Left renal cortex interstitium (tissue), 4 donors: Measurements from ENCODE around the gene EIF4A3. TPM values are rescaled to one million over a fixed set of nuclear protein-coding genes. Genes with fewer than 3 reads are reported as not detected.
"Not testable (repeated sequence)": the region's sequence is repeated elsewhere in the genome, so short reads cannot be mapped to it uniquely, and the experiment has no call there.

Experiments
- DNase-seq, 4 donors: peaks; one replicate each; pipeline ENCODE4 v3.0.0-alpha.2; 2013; ENCODE audit warnings: low read depth in 4 of 4, low spot score in 2 of 4, missing footprints in 1 of 4
- polyA plus RNA-seq, 4 donors: library from polyadenylated mRNA; unstranded; fragments of 120-200 nt; gene quantifications; one replicate each; pipeline ENCODE4 v1.2.1, GENCODE V29; 2013; ENCODE audit not compliant: insufficient read length in 4 of 4

The EIF4A3 gene
- polyA plus RNA-seq, 4 donors = 111 to 125 (median 115) TPM

- no peak for DNase-seq
Observed at GRCh38 chr17:80173916-80174315, 27.0 kb upstream of the EIF4A3 start.

GRCh38 chr17:80173126-80173525 lies 26.2 kb upstream of the EIF4A3 start:
- no peak for DNase-seq

DNA sequence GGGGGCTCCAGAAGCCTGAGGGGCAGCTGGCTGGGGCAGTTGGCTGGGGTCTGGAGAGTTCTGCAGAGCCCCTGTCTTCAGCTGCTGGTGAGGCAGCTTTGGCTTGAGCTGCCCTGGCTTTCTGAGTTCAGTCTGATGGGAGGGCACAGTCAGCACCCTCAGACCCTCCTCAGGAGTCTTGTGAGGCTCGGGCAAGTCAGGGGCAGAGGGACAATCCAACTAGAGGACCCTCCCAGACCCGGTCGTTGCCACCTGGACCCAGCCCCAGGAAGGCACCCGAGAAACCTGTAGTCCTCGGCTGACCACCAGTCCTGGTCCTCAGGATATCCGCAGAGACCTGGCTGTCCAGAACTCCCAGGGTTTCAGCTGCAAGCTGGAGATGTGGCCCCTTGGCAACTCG lies 24.8 kb upstream of the EIF4A3 start:
- no peak for DNase-seq

GRCh38 chr17:80169784-80170500 lies 23.0 kb upstream of the EIF4A3 start, which contains the start of gene CARD14:
TSS of gene CARD14 (plus strand) at chr17:80170030. CDS start at chr17:80181439, 11,409 bp downstream.
- no peak for DNase-seq

DNA sequence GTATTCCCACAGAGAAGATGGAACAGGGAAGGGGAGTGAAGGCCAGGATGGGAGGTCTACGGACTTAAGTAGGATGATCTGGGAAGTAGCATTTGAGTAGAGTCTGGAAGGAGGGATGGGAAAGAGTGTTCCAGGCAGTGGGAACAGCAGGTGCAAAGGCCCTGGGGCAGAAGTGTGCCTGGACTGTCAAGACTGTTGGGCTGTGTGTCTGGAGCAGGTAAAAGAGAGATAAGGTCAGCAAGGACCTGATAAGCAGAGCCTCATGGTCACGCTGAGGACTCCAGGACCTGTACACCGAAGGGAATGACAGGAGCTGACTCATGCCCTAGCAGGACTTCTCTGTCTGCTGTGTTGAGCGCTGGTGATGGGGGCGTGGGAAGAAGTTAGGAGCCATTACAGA lies 22.2 kb upstream of the EIF4A3 start:
- DNase-seq = no peak

- DNase-seq = no peak
Observed at GRCh38 chr17:80168371-80168770, 21.4 kb upstream of the EIF4A3 start.

DNA sequence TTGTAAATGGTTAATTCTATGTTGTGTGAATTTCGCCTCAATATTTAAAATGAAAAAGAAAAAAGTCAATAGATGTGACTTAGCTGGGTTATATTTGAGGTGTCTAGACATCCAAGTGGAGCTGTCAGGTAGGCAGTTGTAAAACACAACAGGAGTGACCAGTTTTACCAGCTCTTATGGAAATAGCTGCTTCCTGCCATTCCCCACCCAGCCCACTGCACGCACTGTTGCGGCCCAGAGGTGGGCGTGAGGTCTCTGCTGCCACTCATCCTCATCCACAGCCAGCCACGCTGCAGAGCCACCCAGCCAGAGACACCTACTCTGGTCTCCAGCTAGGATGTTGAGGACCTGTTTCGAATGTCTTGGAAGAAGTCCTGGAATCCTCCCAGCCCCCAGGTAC lies 19.5 kb upstream of the EIF4A3 start:
- no peak for DNase-seq

DNA sequence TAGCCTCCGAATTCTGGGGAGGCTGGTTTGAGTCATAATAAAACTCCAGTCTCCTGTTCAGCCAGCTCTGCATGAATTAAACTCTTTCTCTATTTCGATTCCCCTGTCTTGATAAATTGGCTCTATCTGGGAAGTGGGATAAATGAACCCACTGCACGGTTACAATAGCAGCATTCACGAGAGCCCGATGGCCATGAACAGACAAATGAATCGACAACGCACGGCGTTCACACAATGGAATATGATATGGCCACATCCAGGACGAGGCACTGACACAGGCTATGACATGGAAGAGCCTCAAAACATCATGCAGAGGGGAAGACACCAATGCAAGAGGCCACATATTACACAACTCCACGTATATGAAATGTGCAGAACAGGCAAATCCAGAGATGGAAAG lies 17.3 kb upstream of the EIF4A3 start:
- DNase-seq = no peak

- no peak for DNase-seq
Observed at GRCh38 chr17:80163336-80163735, 16.4 kb upstream of the EIF4A3 start.

DNA sequence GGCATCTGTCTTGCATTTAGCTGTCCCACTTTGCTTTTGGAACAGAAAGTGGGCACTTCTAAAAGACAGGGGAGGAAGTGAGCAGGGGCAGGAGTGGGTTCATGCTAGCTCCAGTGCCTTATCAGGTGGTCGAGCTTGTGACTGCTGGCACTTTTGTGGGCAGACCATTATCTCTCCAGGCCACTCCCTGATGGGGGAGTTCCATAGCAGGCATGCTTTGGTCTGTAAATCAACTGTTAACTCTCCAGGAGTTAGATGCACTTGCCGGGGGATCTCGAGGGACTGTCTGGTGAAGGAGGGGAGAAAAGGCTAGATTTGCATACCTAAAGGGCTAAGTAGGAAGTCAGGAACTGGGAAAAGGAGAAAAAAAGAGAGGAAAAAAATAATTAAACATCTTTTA lies 13.6 kb upstream of the EIF4A3 start:
- DNase-seq = no peak

- no peak for DNase-seq
Observed at GRCh38 chr17:80158846-80159245, 11.9 kb upstream of the EIF4A3 start.

DNA sequence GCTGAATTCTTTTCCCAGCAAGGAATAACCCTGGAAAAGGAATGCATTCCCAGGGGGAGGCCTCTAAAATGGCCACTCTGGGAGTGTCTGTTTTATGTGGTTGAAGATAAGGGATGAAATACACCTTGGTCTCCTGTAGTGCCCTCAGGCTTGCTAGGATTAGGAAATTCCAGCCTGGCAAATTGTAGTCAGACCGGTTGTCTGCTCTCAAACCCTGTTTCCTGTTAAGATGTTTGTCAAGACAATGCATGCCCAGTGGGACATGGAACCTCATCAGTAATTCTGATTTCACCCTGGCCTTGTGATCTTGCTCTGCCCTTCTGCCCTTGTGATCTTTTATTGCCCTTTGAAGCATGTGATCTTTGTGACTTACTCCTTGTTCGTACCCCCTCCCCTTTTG lies 8.7 kb upstream of the EIF4A3 start:
- not testable (repeated sequence) for DNase-seq

DNA sequence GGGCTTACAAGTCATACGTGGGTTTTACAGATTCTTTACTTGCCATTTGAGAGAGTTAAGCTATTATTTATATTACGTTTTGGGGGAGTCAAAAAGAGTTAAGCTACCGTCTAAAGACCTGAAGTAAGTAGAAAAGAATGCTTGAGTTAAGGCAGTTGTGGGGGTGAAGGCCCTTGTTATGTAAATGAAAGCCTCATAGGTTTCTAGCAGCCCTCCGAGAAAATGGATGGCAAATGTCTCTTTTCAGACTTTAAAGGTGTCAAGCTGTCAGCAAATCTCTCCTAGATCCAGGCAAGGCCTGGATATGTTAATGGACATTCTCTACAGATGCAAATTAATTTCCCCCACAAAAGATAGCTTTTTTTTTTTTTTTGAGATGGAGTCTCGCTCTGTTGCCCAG lies 7.2 kb upstream of the EIF4A3 start:
- no peak for DNase-seq

- no peak for DNase-seq
Observed at GRCh38 chr17:80153004-80153403, 6.1 kb upstream of the EIF4A3 start.

GRCh38 chr17:80152081-80152702 lies 5.3 kb upstream of the EIF4A3 start:
- no peak for DNase-seq

DNA sequence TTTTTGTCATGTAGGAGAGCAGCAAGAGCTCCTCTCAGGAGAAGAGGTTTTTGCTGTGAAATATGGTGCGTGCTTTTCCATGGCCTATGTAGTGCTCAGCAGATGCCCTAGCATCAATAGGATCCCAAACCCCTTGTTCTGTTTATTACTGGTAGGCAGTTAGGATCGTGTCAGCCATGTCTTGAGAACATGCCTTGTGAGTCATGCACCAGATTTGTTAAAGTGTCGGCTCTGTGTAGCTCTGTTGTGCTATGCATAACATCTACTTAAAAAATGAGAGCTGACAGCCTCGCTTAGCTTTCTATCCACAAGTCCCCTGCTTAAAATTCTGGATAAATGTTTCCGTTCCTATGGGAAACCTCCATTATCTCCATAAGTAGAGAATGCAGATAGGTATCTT lies 4.4 kb upstream of the EIF4A3 start:
- DNase-seq = no peak

GRCh38 chr17:80146121-80147034 lies 550 bp downstream of the EIF4A3 start:
- no peak for DNase-seq

GRCh38 chr17:80145076-80146075 lies 1.6 kb downstream of the EIF4A3 start:
- no peak for DNase-seq

DNA sequence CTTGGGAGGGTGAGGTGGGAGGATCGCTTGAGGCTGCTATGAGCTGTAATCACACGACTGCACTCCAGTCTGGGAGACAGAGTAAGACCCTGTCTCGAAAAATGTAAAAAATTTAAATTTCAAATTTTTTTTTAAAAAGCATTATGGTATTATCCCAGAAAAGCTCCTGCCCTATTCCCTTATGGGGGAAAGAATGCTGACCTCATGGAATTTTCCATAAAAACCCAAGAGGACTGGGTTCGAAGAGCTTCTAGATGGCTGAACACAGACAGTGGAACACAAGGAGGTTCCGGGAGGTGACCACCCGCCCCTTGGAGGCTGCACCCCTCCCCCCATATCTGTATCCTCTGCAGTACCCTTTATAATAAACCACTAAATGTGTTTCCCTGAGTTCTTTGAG lies 4.0 kb downstream of the EIF4A3 start:
- no peak for DNase-seq
